Caco-2 (cell line): ENCODE measurements around the gene CISD3. TPM values are rescaled to one million over a fixed set of nuclear protein-coding genes. Genes with fewer than 3 reads are reported as not detected.

Source experiments
- BruUV-seq: library from RNA; stranded (reverse); fragments of 400-500 nt; replicated peaks from 2 replicates; lab custom pipeline; 2021; lab: Mats Ljungman, UMichigan
- CTCF ChIA-PET: fragments of 300-600 bp; sonication (Branson Sonifier 250); formaldehyde crosslinking; loops from one replicate; lab custom pipeline; 2022; ENCODE audit warnings: antibody characterized with exemption; lab: Charles Lee
- POLR2A ChIA-PET: fragments of 300-600 bp; sonication (Branson Sonifier 250); formaldehyde crosslinking; loops from one replicate; lab custom pipeline; 2022; ENCODE audit warnings: antibody characterized with exemption; lab: Charles Lee
- DNase-seq, 2 experiments: peaks; one replicate each; pipeline versions ENCODE4 v3.0.0 to v3.0.0-alpha.2; 2020 to 2022
- H3K27me3 ChIP-seq: replicated peaks from 2 replicates; pipeline ENCODE4 v1.6.0; 2011; ENCODE audit warnings: low read length; ENCODE audit not compliant: control insufficient read depth, insufficient read depth
- H3K36me3 ChIP-seq: 2 replicates; pipeline ENCODE4 v1.5.1; 2011; ENCODE audit warnings: low read length; ENCODE audit not compliant: control insufficient read depth, insufficient read depth
- H3K4me1 ChIP-seq: fragments of 250-450 bp; sonication (Bioruptor Pico); 2 replicates; pipeline ENCODE4 v1.5.1; 2020; ENCODE audit warnings: mild to moderate bottlenecking
- H3K4me3 ChIP-seq: 2 replicates; pipeline ENCODE4 v1.5.1; 2011; ENCODE audit warnings: low read depth, mild to moderate bottlenecking, control low read depth, low read length
- H3K9me3 ChIP-seq: fragments of 250-450 bp; sonication (Bioruptor Pico); 2 replicates; pipeline ENCODE4 v1.5.1; 2020; ENCODE audit warnings: mild to moderate bottlenecking, moderate library complexity
- H3K27ac Mint-ChIP-seq: one replicate; pipeline ENCODE4 v1.8.0; 2022; ENCODE audit warnings: mixed read lengths; ENCODE audit not compliant: unreplicated experiment
- H3K27me3 Mint-ChIP-seq: one replicate; pipeline ENCODE4 v1.8.0; 2022; ENCODE audit warnings: mixed read lengths; ENCODE audit not compliant: insufficient read depth, unreplicated experiment
- H3K36me3 Mint-ChIP-seq: one replicate; pipeline ENCODE4 v1.8.0; 2022; ENCODE audit warnings: mild to moderate bottlenecking, mixed read lengths; ENCODE audit not compliant: insufficient read depth, unreplicated experiment
- H3K4me1 Mint-ChIP-seq: one replicate; pipeline ENCODE4 v1.8.0; 2022; ENCODE audit warnings: low read depth, mixed read lengths; ENCODE audit not compliant: unreplicated experiment
- H3K4me3 Mint-ChIP-seq: one replicate; pipeline ENCODE4 v1.8.0; 2022; ENCODE audit warnings: mild to moderate bottlenecking, moderate library complexity, mixed read lengths; ENCODE audit not compliant: unreplicated experiment
- H3K9me3 Mint-ChIP-seq: one replicate; pipeline ENCODE4 v1.8.0; 2022; ENCODE audit warnings: mixed read lengths; ENCODE audit not compliant: unreplicated experiment
- intact Hi-C: fragments of 100-400 bp; cut with micrococcal nuclease; formaldehyde crosslinking; loops from one replicate; pipeline ENCODE4 v1.10.0; 2022; ENCODE audit not compliant: unreplicated experiment
- total RNA-seq: library from RNA; stranded (reverse); gene quantifications from 2 replicates; pipeline ENCODE4 v1.2.3, GENCODE V29; 2022
- TF ChIP-seq, protein P1 (sequence below), 2 experiments: fragments of 200-600 bp in 1 of 2; IDR thresholded peaks; 1 replicate in 1 of 2; 2 replicates in 1 of 2; pipeline versions ENCODE4 v1.5.1 to v1.8.0; 2011 to 2022; ENCODE audit warnings: antibody characterized with exemption in 1 of 2, control low read depth in 1 of 2, inconsistent platforms in 1 of 2, low read depth in 1 of 2, low read length in 1 of 2, mild to moderate bottlenecking in 1 of 2, moderate library complexity in 1 of 2; ENCODE audit not compliant: insufficient read depth in 1 of 2, severe bottlenecking in 1 of 2, unreplicated experiment in 1 of 2

Gene CISD3
- total RNA-seq, 1 experiment from 2014 or later = 16.6 TPM

DNA sequence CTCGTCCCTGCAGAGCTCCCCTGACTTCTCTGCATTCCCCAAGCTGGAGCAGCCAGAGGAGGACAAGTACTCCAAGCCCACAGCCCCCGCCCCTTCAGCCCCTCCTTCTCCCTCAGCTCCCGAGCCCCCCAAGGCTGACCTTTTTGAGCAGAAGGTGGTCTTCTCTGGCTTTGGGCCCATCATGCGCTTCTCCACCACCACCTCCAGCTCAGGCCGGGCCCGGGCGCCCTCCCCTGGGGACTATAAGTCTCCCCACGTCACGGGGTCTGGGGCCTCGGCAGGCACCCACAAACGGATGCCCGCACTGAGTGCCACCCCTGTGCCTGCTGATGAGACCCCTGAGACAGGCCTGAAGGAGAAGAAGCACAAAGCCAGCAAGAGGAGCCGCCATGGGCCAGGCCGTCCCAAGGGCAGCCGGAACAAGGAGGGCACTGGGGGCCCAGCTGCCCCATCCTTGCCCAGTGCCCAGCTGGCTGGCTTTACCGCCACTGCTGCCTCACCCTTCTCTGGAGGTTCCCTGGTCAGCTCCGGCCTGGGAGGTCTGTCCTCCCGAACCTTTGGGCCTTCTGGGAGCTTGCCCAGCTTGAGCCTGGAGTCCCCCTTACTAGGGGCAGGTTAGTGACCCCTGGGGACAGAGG, 13.7 kb upstream of the CISD3 start:
- no peaks in the 10 kb centered on the region for H3K27me3 Mint-ChIP-seq
- peaks cover 40% of the 10 kb centered on the region for H3K36me3 Mint-ChIP-seq
- no TSS peak for BruUV-seq
- CTCF ChIA-PET = interaction anchor here (0.8 kb wide), 1 partner anchor 19 kb away, joined by 3 read pairs; no protein-coding TSS in a partner anchor
- TF ChIP-seq, protein P1, sequence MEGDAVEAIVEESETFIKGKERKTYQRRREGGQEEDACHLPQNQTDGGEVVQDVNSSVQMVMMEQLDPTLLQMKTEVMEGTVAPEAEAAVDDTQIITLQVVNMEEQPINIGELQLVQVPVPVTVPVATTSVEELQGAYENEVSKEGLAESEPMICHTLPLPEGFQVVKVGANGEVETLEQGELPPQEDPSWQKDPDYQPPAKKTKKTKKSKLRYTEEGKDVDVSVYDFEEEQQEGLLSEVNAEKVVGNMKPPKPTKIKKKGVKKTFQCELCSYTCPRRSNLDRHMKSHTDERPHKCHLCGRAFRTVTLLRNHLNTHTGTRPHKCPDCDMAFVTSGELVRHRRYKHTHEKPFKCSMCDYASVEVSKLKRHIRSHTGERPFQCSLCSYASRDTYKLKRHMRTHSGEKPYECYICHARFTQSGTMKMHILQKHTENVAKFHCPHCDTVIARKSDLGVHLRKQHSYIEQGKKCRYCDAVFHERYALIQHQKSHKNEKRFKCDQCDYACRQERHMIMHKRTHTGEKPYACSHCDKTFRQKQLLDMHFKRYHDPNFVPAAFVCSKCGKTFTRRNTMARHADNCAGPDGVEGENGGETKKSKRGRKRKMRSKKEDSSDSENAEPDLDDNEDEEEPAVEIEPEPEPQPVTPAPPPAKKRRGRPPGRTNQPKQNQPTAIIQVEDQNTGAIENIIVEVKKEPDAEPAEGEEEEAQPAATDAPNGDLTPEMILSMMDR (IDR thresholded peaks at IDR 0.05; ENCODE audit: insufficient read depth in 1 of 2, low read depth in 1 of 2, low read length in 1 of 2, severe bottlenecking in 1 of 2, unreplicated experiment in 1 of 2) = no peak
- POLR2A ChIA-PET = interaction anchor here (0.6 kb wide), 2 partner anchors 11 to 29 kb away, joined by 4 read pairs; no protein-coding TSS in a partner anchor
- H3K4me1 Mint-ChIP-seq = peaks cover 14% of the 10 kb centered on the region
- no peak for DNase-seq
- Histone ChIP-seq H3K36me3 (peaks cover 11% of the 10 kb centered on the region), H3K27me3 (no peaks in the 10 kb centered on the region), H3K4me3 (no peak overlapping the region), H3K4me1 (peaks cover 7% of the 10 kb centered on the region; the same call in 1 of the 2 replicates), H3K9me3 (no peaks in the 10 kb centered on the region)
- peak overlapping the region; percentile 29 for H3K27ac Mint-ChIP-seq
- intact Hi-C loops = no loop called here
- no peak overlapping the region for H3K4me3 Mint-ChIP-seq
- no peaks in the 10 kb centered on the region for H3K9me3 Mint-ChIP-seq

DNA sequence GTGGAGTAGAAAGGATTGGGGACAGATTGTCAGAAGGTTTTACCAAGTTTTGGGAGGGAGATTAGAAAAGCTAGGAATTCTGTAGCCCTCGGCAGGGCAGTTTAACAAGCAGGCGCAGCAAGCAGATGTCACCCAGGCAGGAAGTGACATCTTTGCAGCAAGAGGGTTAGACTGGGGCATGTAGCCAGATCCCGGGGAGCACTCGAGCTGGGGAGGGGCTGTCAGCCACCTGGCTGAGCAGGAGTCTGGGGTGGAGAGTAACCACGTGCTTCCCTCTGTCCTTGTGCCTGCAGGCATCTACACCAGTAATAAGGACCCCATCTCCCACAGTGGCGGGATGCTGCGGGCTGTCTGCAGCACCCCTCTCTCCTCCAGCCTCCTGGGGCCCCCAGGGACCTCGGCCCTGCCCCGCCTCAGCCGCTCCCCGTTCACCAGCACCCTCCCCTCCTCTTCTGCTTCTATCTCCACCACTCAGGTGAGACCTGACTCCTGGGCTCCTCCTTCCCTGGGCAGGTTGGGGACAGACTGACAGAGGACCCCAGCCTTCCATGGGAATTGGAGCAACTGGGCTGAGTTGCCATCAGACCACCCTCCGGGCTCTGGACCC, 12.9 kb upstream of the CISD3 start:
- Mint-ChIP-seq H3K4me3 (no peak overlapping the region), H3K27ac (peak overlapping the region; percentile 29), H3K27me3 (no peaks in the 10 kb centered on the region), H3K36me3 (peaks cover 36% of the 10 kb centered on the region), H3K9me3 (no peaks in the 10 kb centered on the region), H3K4me1 (peaks cover 14% of the 10 kb centered on the region)
- TF ChIP-seq, protein P1 (IDR thresholded peaks at IDR 0.05; ENCODE audit: insufficient read depth in 1 of 2, low read depth in 1 of 2, low read length in 1 of 2, severe bottlenecking in 1 of 2, unreplicated experiment in 1 of 2) = no peak
- ChIA-PET CTCF (no interaction called here), POLR2A (no interaction called here)
- no peak for DNase-seq
- BruUV-seq = no TSS peak
- Histone ChIP-seq H3K4me1 (peaks cover 7% of the 10 kb centered on the region; the same call in 1 of the 2 replicates), H3K27me3 (no peaks in the 10 kb centered on the region), H3K4me3 (no peak overlapping the region), H3K36me3 (peaks cover 12% of the 10 kb centered on the region), H3K9me3 (no peaks in the 10 kb centered on the region)
- intact Hi-C loops = no loop called here

DNA sequence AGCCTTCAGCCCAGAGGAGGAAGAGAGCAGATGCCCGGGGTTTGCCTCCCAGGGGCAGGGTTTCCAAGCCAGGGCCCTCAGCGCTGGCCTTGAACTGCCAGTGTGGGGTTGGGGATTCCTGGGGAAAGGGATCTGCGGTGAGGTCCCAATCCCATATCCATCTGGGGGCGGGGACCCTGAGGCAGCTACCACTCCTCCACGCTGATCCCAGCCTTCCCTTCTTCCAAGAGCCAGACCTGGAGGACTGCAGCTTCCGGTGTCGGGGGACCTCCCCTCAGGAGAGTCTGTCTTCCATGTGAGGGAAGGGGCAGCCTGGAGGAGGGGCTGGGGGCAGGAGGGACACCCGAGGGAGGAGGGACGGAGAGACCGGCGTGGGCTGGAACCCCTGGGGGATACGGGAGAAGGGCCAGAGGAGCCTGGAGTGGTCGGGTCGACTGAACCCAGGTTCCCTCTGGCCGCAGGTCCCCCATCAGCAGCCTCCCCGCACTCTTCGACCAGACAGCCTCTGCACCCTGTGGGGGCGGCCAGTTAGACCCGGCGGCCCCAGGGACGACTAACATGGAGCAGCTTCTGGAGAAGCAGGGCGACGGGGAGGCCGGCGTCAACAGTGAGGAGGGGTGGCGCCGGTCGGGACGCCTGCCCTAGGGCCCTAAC, 10.7 kb upstream of the CISD3 start:
- Histone ChIP-seq H3K4me1 (peaks cover 7% of the 10 kb centered on the region; the same call in 1 of the 2 replicates), H3K9me3 (no peaks in the 10 kb centered on the region), H3K27me3 (no peaks in the 10 kb centered on the region), H3K4me3 (no peak overlapping the region), H3K36me3 (peaks cover 10% of the 10 kb centered on the region)
- CTCF ChIA-PET = interaction anchor here (1.2 to 1.4 kb wide), 2 partner anchors 16 to 42 kb away, joined by 5 to 10 read pairs; no protein-coding TSS in a partner anchor
- Mint-ChIP-seq H3K27ac (peak overlapping the region; percentile 71), H3K9me3 (no peaks in the 10 kb centered on the region), H3K27me3 (no peaks in the 10 kb centered on the region), H3K4me1 (peaks cover 14% of the 10 kb centered on the region), H3K36me3 (peaks cover 30% of the 10 kb centered on the region), H3K4me3 (peak overlapping the region; percentile 64)
- no peak for DNase-seq
- POLR2A ChIA-PET = interaction anchor here (1.0 kb wide), 1 partner anchor 8 kb away, joined by 3 read pairs; no protein-coding TSS in a partner anchor
- TF ChIP-seq, protein P1 (IDR thresholded peaks at IDR 0.05; ENCODE audit: insufficient read depth in 1 of 2, low read depth in 1 of 2, low read length in 1 of 2, severe bottlenecking in 1 of 2, unreplicated experiment in 1 of 2) = no peak
- BruUV-seq = no TSS peak
- intact Hi-C loops = loop anchor here (2.0 kb wide), 1 partner anchor 17 kb away; no protein-coding TSS in a partner anchor
